Measurements from ENCODE around the gene HIP1.
"Not testable (repeated sequence)": the region's sequence is repeated elsewhere in the genome, so short reads cannot be mapped to it uniquely, and the experiment has no call there.

HIP1 gene

GRCh38 chr7:75738604-75738974, at the start of gene HIP1:
Gene HIP1 (minus strand): TSS chr7:75738941. CDS start chr7:75738920, 21 bp downstream.
- in situ Hi-C loops (cut with MboI; ENCODE audit: low sequenced_read_pairs), result no loop called here

- in situ Hi-C loops (cut with MboI; ENCODE audit: low sequenced_read_pairs), result not testable (repeated sequence)
Observed at GRCh38 chr7:75788154-75788847, 49.6 kb upstream of the HIP1 start.

- in situ Hi-C loops (cut with MboI; ENCODE audit: low sequenced_read_pairs), result not testable (repeated sequence)
Observed at GRCh38 chr7:75783058-75783457, 44.3 kb upstream of the HIP1 start.

- in situ Hi-C loops (cut with MboI; ENCODE audit: low sequenced_read_pairs), result not testable (repeated sequence)
Observed at GRCh38 chr7:75780647-75781273, 42.0 kb upstream of the HIP1 start.

- in situ Hi-C loops (cut with MboI; ENCODE audit: low sequenced_read_pairs), result not testable (repeated sequence)
Observed at GRCh38 chr7:75779516-75779915, 40.8 kb upstream of the HIP1 start.

- in situ Hi-C loops (cut with MboI; ENCODE audit: low sequenced_read_pairs), result not testable (repeated sequence)
Observed at GRCh38 chr7:75779035-75779434, 40.3 kb upstream of the HIP1 start.

GRCh38 chr7:75776295-75776971, 37.7 kb upstream of the HIP1 start:
- in situ Hi-C loops (cut with MboI; ENCODE audit: low sequenced_read_pairs), result no loop called here

- in situ Hi-C loops (cut with MboI; ENCODE audit: low sequenced_read_pairs), result not testable (repeated sequence)
Observed at GRCh38 chr7:75773958-75774357, 35.2 kb upstream of the HIP1 start.

- in situ Hi-C loops (cut with MboI; ENCODE audit: low sequenced_read_pairs), result no loop called here
Observed at GRCh38 chr7:75772081-75773077, 33.6 kb upstream of the HIP1 start, which contains the start of gene CCL26. Gene CCL26 (minus strand): TSS chr7:75772211. CDS start chr7:75772176, 35 bp downstream.

GRCh38 chr7:75771224-75771623, 32.5 kb upstream of the HIP1 start:
- in situ Hi-C loops (cut with MboI; ENCODE audit: low sequenced_read_pairs), result no loop called here

- in situ Hi-C loops (cut with MboI; ENCODE audit: low sequenced_read_pairs), result no loop called here
Observed at GRCh38 chr7:75762350-75762917, 23.7 kb upstream of the HIP1 start.

- in situ Hi-C loops (cut with MboI; ENCODE audit: low sequenced_read_pairs), result not testable (repeated sequence)
Observed at GRCh38 chr7:75761801-75762200, 23.1 kb upstream of the HIP1 start.

GRCh38 chr7:75758491-75758890, 19.8 kb upstream of the HIP1 start:
- in situ Hi-C loops (cut with MboI; ENCODE audit: low sequenced_read_pairs), result no loop called here

- in situ Hi-C loops (cut with MboI; ENCODE audit: low sequenced_read_pairs), result no loop called here
Observed at GRCh38 chr7:75757860-75758259, 19.1 kb upstream of the HIP1 start.

- in situ Hi-C loops (cut with MboI; ENCODE audit: low sequenced_read_pairs), result no loop called here
Observed at GRCh38 chr7:75756991-75757676, 18.4 kb upstream of the HIP1 start.

GRCh38 chr7:75756206-75756990, 17.7 kb upstream of the HIP1 start:
- in situ Hi-C loops (cut with MboI; ENCODE audit: low sequenced_read_pairs), result no loop called here

GRCh38 chr7:75743455-75743859, 4.7 kb upstream of the HIP1 start:
- in situ Hi-C loops (cut with MboI; ENCODE audit: low sequenced_read_pairs), result no loop called here

GRCh38 chr7:75740846-75741497, 2.2 kb upstream of the HIP1 start:
- in situ Hi-C loops (cut with MboI; ENCODE audit: low sequenced_read_pairs), result no loop called here

Measured in hTERT RPE-1 (cell line).